ENCODE results near the gene SERHL2.
"Not testable (repeated sequence)": the region's sequence is repeated elsewhere in the genome, so short reads cannot be mapped to it uniquely, and the experiment has no call there.

Gene SERHL2, protein sequence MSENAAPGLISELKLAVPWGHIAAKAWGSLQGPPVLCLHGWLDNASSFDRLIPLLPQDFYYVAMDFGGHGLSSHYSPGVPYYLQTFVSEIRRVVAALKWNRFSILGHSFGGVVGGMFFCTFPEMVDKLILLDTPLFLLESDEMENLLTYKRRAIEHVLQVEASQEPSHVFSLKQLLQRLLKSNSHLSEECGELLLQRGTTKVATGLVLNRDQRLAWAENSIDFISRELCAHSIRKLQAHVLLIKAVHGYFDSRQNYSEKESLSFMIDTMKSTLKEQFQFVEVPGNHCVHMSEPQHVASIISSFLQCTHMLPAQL
- total RNA-seq: 0 to 0.61 (median 0.40) reads per million in 9 experiments

DNA sequence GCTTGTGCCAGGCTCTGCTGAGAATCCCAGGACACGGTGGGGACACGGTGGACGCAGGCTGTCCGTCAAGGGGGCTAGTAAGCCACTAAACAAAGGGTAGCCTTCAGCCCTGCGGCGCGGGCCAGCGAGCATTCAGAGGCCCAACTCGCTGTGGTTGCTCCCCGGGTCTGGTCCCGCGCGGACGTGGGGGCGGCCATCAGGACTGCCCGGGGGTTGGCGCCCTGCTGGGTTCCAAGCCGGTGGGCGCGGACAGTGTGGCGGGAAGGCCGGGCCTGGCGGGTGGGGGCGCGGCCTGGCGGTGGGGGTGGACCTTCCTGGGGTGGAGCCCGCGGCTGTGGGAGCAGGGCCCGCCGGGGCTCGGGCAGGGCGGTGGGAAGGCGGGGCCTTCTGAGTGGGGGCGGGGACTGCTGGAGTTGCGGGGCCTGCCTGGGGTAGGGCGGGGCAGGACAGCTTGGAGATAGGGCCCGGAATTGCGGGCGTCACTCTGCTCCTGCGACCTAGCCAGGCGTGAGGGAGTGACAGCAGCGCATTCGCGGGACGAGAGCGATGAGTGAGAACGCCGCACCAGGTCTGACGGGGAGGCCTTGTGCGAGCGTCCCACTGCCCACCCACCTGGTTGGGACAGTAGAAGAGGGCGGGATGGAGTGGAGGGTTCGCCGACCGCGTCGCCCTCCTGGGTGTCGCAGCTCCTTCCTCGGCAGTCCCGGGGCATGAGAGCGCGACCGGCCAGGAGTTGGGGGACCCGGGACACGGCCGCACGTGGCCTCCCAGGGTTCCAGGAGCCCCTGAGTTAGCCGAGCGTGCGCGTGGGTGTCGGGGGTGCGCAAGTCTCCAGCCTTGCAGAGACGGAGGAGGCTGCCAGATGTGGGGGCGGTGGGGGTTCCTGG, at the start of gene SERHL2:
TSS of gene SERHL2 (plus strand) at position 482 of the 887 bp plus-strand sequence. CDS start at position 547, 65 bp downstream.
- H3K4me1 Mint-ChIP-seq (ENCODE audit: low read depth in 2 of 2): peaks cover 8 to 9% of the 10 kb centered on the region in 2 donors
- H3K27me3 Mint-ChIP-seq: no peaks in the 10 kb centered on the region
- H3K36me3 Mint-ChIP-seq (ENCODE audit: insufficient read depth): no peaks in the 10 kb centered on the region
- H3K4me3 Mint-ChIP-seq: peak within 1 kb of the TSS; percentile 81 to 83
- ATAC-seq (replicated peaks): peak; percentile 96
- peak within 1 kb of the TSS in 1 of 2 donors; percentile 60 for H3K27ac Mint-ChIP-seq
- H3K9me3 Mint-ChIP-seq: no peaks in the 10 kb centered on the region
- DNase-seq: peak; percentile 71 to 81 (median 79)

DNA sequence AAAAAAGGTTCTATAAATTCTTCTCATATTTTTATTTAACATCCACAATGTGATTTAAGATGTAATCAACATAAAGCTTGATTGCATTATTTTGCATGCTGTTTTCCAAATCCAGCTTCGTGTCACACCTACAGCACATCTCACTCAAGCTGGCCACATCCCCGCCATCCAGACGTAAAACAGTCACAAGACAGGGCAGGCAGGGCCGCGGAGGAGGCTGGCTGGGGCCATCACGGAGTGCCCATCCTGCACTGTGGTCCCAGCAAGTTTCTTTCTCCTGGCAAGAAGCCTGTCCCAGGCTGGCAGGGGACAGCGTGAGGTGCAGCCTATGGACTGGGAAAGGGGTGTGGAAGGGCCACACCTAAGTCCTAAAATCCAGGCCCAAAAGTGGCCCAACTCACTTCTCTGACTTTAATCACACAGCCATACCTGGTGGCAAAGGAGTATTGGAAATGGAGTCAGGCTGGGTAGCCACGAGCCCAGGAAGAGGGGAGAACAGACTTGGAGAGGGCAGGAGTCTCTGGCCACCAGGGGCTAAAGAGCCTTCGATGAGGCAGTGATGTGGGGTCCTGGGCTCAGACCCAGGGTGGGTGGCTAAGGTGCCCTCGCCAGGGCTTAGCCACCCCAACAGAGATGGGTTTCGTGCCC, 45.3 kb upstream of the SERHL2 start:
- H3K4me1 Mint-ChIP-seq (ENCODE audit: low read depth in 2 of 2); H3K4me3 Mint-ChIP-seq; ATAC-seq (replicated peaks); H3K9me3 Mint-ChIP-seq; DNase-seq; H3K27me3 Mint-ChIP-seq: not testable (repeated sequence)
- Mint-ChIP-seq H3K36me3 (ENCODE audit: insufficient read depth) (peaks cover 26% of the 10 kb centered on the region), H3K27ac (peak overlapping the region in 1 of 2 donors; percentile 28)

DNA sequence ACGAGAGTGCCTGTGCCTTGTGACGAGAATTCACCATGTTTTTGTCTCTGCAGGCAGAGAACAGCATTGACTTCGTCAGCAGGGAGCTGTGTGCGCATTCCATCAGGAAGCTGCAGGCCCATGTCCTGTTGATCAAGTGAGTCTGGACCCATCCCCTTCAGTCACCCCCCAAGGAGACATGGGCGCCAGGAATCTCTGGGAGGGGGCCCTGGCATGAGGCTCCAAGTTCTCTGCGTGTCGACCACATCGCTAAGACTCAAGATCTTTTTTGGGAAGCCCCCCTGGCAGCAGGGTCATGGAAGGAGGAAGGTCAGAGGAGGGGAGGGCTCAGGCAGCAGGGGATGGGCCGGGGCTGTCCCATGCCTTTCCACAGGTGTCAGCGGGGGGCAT, 44.8 kb upstream of the SERHL2 start:
- DNase-seq; H3K4me1 Mint-ChIP-seq (ENCODE audit: low read depth in 2 of 2); H3K27ac Mint-ChIP-seq; H3K9me3 Mint-ChIP-seq; H3K4me3 Mint-ChIP-seq; H3K27me3 Mint-ChIP-seq; ATAC-seq (replicated peaks): not testable (repeated sequence)
- H3K36me3 Mint-ChIP-seq (ENCODE audit: insufficient read depth): peaks cover 29% of the 10 kb centered on the region

DNA sequence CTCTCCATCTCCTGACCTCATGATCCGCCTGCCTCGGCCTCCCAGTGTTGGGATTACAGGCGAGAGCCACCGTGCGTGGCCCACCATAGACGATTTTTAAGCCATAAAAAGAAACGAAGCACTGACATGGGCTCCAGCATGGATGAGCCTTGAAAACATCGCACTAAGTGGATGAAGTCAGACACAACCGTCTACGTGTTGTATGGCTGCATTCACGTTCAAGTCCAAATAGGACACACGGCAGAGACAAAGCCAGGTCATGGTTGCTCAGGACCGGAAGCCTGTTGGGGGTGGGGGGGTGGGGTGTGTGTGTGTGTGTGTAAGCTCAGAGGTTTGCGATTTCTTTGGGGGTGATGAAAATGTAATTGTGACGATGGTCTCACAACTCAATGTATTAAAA, 44.2 kb upstream of the SERHL2 start:
- H3K27ac Mint-ChIP-seq: peak overlapping the region in 1 of 2 donors; percentile 44
- H3K4me3 Mint-ChIP-seq: no peak overlapping the region
- peaks cover 33% of the 10 kb centered on the region for H3K36me3 Mint-ChIP-seq (ENCODE audit: insufficient read depth)
- H3K4me1 Mint-ChIP-seq (ENCODE audit: low read depth in 2 of 2): peaks cover 0 to 2% of the 10 kb centered on the region in 2 donors
- H3K9me3 Mint-ChIP-seq: no peaks in the 10 kb centered on the region
- DNase-seq: no peak
- H3K27me3 Mint-ChIP-seq: no peaks in the 10 kb centered on the region
- ATAC-seq (replicated peaks): no peak

DNA sequence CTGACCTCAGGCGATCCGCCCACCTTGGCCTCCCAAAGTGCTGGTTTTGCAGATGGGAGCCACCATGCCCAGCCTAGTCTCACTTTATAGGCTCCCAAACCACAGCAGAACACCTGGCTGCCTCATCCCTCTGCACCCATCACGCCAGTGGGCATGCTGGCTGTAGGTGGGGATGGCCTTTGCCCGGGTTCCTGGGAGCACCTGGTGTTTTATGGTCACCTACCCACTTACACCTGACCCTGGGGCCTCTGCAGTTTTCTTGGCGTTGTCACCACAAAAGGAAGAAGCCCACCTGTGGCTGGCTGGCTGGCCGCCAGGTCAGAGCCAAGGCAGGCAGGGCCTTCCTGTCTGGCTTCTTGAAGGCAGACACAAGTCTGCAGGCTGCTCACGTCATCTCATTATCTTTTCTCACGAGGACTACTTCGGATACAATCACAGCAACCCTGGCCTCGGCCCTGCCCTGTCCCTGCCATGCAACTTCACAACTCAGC, 42.3 kb upstream of the SERHL2 start:
- Mint-ChIP-seq H3K27me3 (no peaks in the 10 kb centered on the region), H3K27ac (peak overlapping the region; percentile 52 to 69), H3K4me1 (ENCODE audit: low read depth in 2 of 2) (peaks cover 3 to 5% of the 10 kb centered on the region in 2 donors), H3K4me3 (peak overlapping the region in 1 of 2 donors; percentile 36), H3K36me3 (ENCODE audit: insufficient read depth) (peaks cover 41% of the 10 kb centered on the region), H3K9me3 (no peaks in the 10 kb centered on the region)
- ATAC-seq (replicated peaks) (no peak), DNase-seq (no peak)

DNA sequence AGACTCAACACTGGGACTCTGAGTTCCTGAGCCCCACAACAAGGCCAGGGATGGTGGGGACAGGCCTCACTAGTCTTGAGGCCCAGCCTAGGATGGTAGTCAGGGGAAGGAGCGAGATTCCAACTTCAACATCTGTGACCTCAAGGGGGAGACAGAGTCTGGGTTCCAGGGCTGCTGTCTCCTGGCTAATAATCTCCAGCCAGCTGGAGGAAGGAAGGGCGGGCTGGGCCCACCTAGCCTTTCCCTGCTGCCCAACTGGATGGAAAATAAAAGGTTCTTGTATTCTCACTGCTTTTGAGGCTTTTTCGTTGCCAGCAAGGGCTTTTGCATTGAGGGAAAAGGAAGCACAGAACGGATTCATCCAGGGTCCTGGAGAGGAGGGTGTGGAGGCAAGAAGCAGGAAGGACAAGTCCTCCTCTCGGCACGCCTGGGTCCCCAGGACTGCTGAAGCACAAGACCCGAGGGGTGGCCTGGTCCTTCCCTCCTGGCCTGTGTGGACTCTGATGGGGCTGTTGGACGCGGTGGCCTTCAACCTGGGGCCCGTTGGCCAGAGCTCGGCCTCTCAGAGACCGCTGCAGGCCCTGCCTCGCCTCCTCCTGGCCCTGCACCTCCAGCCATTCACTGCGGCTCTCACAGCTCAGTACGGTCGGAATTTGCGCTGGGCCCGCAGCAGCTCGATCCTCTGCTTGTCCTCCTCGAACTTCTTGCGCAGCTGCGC, 41.3 kb upstream of the SERHL2 start:
- H3K4me1 Mint-ChIP-seq (ENCODE audit: low read depth in 2 of 2); H3K27me3 Mint-ChIP-seq; H3K4me3 Mint-ChIP-seq; DNase-seq; H3K9me3 Mint-ChIP-seq; ATAC-seq (replicated peaks): not testable (repeated sequence)
- H3K27ac Mint-ChIP-seq: peak overlapping the region in 1 of 2 donors; percentile 26
- H3K36me3 Mint-ChIP-seq (ENCODE audit: insufficient read depth): peaks cover 47% of the 10 kb centered on the region

DNA sequence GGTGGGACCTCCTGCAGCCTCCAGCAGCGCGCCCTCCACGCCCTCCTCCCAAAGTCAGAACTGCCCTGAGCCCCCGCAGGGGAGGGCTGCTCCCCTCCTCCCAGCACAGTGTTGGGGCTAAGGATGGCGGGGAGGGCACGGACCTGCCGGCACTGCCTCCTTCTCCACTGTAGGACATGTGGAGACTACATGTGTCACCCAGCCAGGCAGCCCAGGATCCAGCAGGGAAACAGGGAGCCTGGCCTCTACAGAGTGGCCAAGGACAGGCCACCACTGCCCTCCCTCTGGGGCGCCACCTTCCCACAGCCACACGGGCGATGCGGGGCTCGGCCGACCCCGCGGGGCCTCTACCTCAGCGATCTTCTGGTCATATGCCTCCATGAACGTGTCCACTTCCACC, 39.4 kb upstream of the SERHL2 start:
- H3K4me3 Mint-ChIP-seq; H3K27me3 Mint-ChIP-seq; ATAC-seq (replicated peaks); H3K27ac Mint-ChIP-seq; DNase-seq; H3K9me3 Mint-ChIP-seq: not testable (repeated sequence)
- Mint-ChIP-seq H3K4me1 (ENCODE audit: low read depth in 2 of 2) (peaks cover 8 to 12% of the 10 kb centered on the region in 2 donors), H3K36me3 (ENCODE audit: insufficient read depth) (peaks cover 52% of the 10 kb centered on the region)

DNA sequence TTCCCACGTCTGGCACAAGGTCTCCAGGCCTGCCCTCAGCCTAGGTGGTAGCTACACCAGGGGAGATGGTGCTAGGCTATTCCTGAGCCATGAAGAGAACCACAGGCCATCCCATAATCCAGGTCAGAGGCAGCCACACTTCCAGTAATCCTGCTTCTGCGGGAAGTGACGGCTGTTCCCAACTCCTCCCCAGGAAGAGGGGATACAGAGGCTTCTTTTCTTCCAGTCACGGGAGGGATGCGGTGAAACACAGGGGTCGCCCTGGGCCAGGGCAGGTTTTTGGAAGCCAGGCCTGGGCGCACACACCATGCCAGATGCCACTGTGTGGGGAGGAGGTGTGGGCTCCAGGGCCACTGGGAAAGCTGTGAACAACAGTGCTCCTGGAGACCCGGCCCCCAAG, 38.5 kb upstream of the SERHL2 start:
- not testable (repeated sequence) for H3K9me3 Mint-ChIP-seq; DNase-seq; ATAC-seq (replicated peaks); H3K27me3 Mint-ChIP-seq; H3K4me3 Mint-ChIP-seq
- H3K27ac Mint-ChIP-seq: peak overlapping the region in 1 of 2 donors; percentile 72
- peaks cover 53% of the 10 kb centered on the region for H3K36me3 Mint-ChIP-seq (ENCODE audit: insufficient read depth)
- H3K4me1 Mint-ChIP-seq (ENCODE audit: low read depth in 2 of 2): peaks cover 12 to 18% of the 10 kb centered on the region in 2 donors

DNA sequence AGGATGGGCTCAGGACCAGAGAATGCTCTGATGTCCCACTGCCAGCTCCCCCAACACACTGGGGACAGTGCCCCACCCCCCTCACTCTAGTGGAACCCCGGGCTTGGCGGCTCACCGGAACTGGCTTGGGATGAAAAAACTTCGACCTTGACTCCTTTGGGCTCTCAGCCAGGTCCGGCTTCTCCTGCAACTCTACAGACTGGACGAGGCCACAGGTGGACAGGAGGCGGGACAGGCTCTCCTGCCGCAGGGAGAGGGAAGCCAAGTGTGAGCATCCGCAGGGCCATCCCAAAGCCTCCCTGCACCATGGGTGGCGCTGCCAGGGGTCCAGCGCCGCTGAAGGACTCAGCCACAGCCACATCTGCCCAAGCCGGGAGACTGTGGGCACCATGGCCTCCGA, 37.9 kb upstream of the SERHL2 start:
- ATAC-seq (replicated peaks) (no peak), DNase-seq (no peak)
- Mint-ChIP-seq H3K9me3 (no peaks in the 10 kb centered on the region), H3K4me3 (no peak overlapping the region), H3K36me3 (ENCODE audit: insufficient read depth) (peaks cover 48% of the 10 kb centered on the region), H3K27me3 (no peaks in the 10 kb centered on the region), H3K27ac (peak overlapping the region in 1 of 2 donors; percentile 72), H3K4me1 (ENCODE audit: low read depth in 2 of 2) (peaks cover 13 to 18% of the 10 kb centered on the region in 2 donors)

DNA sequence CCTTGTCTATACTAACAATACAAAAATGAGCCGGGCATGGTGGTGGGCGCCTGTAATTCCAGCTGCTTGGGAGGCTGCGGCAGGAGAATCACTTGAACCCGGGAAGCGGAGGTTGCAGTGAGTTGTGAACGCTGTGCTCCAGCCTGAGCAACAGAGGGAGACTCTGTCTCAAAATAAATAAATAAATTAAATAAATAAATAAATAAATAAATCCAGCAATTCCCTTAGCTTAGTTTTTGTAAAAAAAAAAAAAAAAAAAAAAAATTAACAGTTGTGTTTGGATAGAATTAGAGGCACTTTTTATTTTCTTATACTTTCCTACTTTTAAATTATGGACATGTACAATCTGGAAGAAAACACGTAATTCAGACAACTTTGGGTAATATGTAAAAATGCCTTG, 36.7 kb upstream of the SERHL2 start:
- H3K9me3 Mint-ChIP-seq; ATAC-seq (replicated peaks); H3K27me3 Mint-ChIP-seq; H3K27ac Mint-ChIP-seq; H3K4me3 Mint-ChIP-seq; DNase-seq: not testable (repeated sequence)
- H3K36me3 Mint-ChIP-seq (ENCODE audit: insufficient read depth): peaks cover 39% of the 10 kb centered on the region
- peaks cover 16 to 18% of the 10 kb centered on the region in 2 donors for H3K4me1 Mint-ChIP-seq (ENCODE audit: low read depth in 2 of 2)

DNA sequence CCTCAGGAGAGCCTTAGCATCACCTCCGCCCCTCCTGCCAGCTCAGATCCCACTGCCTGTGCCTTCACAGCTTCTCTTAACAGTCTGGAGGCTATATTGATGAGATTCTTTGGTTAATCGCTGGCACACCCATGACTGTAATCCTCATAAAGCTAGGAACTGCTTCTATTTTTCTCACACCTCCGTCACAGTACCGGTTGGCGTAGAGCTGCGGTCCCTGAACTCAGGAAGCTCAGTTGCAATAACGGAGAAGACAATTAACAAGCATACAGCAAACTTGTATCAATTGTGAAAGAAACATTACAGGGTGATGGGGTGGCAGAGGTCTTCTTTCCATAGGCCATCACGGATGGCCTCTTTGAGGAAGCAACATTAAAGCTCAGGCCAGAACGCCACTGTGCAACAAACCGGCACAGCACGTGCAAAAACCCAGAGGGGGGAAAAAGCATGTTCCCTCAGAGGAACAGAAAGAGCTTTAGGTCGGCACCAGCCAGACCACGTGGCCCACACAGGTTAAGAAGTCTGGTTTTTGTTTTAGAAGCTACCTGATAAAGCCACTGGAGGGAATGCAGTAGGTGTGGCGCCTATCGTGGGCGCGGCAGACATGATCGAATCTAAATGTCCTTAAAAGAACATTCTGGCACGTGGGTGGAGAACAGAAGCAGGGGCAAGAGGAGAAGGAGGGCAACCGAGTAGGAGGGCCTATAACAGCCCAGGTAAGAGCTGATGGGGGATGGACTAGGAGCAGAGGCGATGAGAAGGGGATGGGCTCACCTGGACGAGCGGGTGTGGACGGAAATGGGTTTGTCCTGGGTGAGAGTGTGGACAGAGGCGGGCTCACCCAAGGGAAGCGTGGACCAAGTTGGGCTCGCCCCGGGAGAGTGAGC, 34.9 kb upstream of the SERHL2 start:
- Mint-ChIP-seq H3K36me3 (ENCODE audit: insufficient read depth) (peaks cover 32% of the 10 kb centered on the region), H3K27ac (peak overlapping the region; percentile 93 to 96), H3K4me1 (ENCODE audit: low read depth in 2 of 2) (peaks cover 16 to 18% of the 10 kb centered on the region in 2 donors), H3K4me3 (peak overlapping the region; percentile 95 to 98)
- peak; percentile 44 for ATAC-seq (replicated peaks)
- not testable (repeated sequence) for H3K27me3 Mint-ChIP-seq, DNase-seq, H3K9me3 Mint-ChIP-seq
